Panc1 (cell line): ENCODE measurements around the gene TANGO2. TPM values are rescaled to one million over a fixed set of nuclear protein-coding genes. Genes with fewer than 3 reads are reported as not detected.

Source experiments
- ATAC-seq: fragments of 200-7000 bp; cut with Tn5 transposase; 2 replicates; pipeline ENCODE4 v1.9.1; 2020; ENCODE audit warnings: mild to moderate bottlenecking, moderate library complexity
- BruUV-seq: library from RNA; stranded (reverse); fragments of 400-500 nt; replicated peaks from 2 replicates; lab custom pipeline; 2021; lab: Mats Ljungman, UMichigan
- CTCF ChIA-PET: fragments of 300-600 bp; sonication (Branson Sonifier 250); formaldehyde crosslinking; loops from one replicate; lab custom pipeline; 2022; ENCODE audit warnings: antibody characterized with exemption; lab: Charles Lee
- POLR2A ChIA-PET: fragments of 300-600 bp; sonication (Branson Sonifier 250); formaldehyde crosslinking; loops from one replicate; lab custom pipeline; 2022; ENCODE audit warnings: antibody characterized with exemption; lab: Charles Lee
- DNase-seq: peaks from one replicate; pipeline ENCODE4 v3.0.0-alpha.2; 2010; ENCODE audit warnings: low read depth, low spot score
- H3K27ac ChIP-seq: 2 replicates; pipeline ENCODE4 v1.5.1; 2011; ENCODE audit warnings: mild to moderate bottlenecking, low read length, inconsistent platforms
- H3K27me3 ChIP-seq: fragments of 200-500 bp; sonication (Bioruptor generic); 2 replicates; pipeline ENCODE4 v1.6.0; 2014; ENCODE audit warnings: low read length, inconsistent platforms; ENCODE audit not compliant: control insufficient read depth, insufficient read depth
- H3K36me3 ChIP-seq: fragments of 200-500 bp; sonication (Bioruptor generic); 2 replicates; pipeline ENCODE4 v1.5.1; 2014; ENCODE audit warnings: inconsistent platforms, mild to moderate bottlenecking, low read length, moderate library complexity; ENCODE audit not compliant: control insufficient read depth, insufficient read depth
- H3K4me1 ChIP-seq: 2 replicates; pipeline ENCODE4 v1.5.1; 2011; ENCODE audit warnings: inconsistent platforms, mild to moderate bottlenecking, low read length, moderate library complexity; ENCODE audit not compliant: control insufficient read depth, insufficient read depth
- H3K4me3 ChIP-seq, 2 experiments: 2 replicates each; pipeline ENCODE4 v1.5.1; 2011 to 2012; ENCODE audit warnings: low read depth in 2 of 2, low read length in 2 of 2, mild to moderate bottlenecking in 2 of 2, inconsistent platforms in 1 of 2, moderate library complexity in 1 of 2
- H3K9me3 ChIP-seq: fragments of 200-500 bp; sonication (Bioruptor generic); 2 replicates; pipeline ENCODE4 v1.5.1; 2014; ENCODE audit warnings: low read depth, mild to moderate bottlenecking, inconsistent platforms, low read length, moderate library complexity; ENCODE audit not compliant: control insufficient read depth, insufficient read depth
- POLR2AphosphoS5 ChIP-seq: IDR thresholded peaks from 2 replicates; pipeline ENCODE4 v1.6.1; 2012; ENCODE audit warnings: mild to moderate bottlenecking, low read depth, low read length, moderate library complexity
- SIN3A ChIP-seq: IDR thresholded peaks from 2 replicates; pipeline ENCODE4 v1.6.1; 2012; ENCODE audit warnings: low read depth, mild to moderate bottlenecking, low read length, moderate library complexity, borderline replicate concordance; ENCODE audit not compliant: insufficient read depth
- TCF7L2 ChIP-seq: IDR thresholded peaks from 2 replicates; pipeline ENCODE4 v1.6.1; 2011; ENCODE audit warnings: mild to moderate bottlenecking, low read depth, low read length, inconsistent platforms
- in situ Hi-C: cut with HindIII; loops from 2 replicates; pipeline ENCODE4 v1.10.0; 2016; ENCODE audit warnings: low sequenced_read_pairs, low pct_unique_long_range_greater_than_20kb
- intact Hi-C: fragments of 100-400 bp; cut with micrococcal nuclease; formaldehyde crosslinking; loops from one replicate; pipeline ENCODE4 v1.10.0; 2022; ENCODE audit not compliant: unreplicated experiment
- total RNA-seq: library from RNA; stranded (reverse); gene quantifications from one replicate; pipeline ENCODE4 v1.2.1, GENCODE V29; 2021; ENCODE audit not compliant: unreplicated experiment
- TF ChIP-seq, protein P1 (sequence below): fragments of 450-650 bp; IDR thresholded peaks from 2 replicates; pipeline ENCODE4 v1.5.1; 2017; ENCODE audit warnings: mild to moderate bottlenecking
- TF ChIP-seq, protein P2 (sequence below), 2 experiments: IDR thresholded peaks; 2 replicates each; pipeline ENCODE4 v1.6.1; 2011 to 2012; ENCODE audit warnings: low read depth in 2 of 2, control low read depth in 1 of 2, low read length in 1 of 2, mild to moderate bottlenecking in 1 of 2, moderate library complexity in 1 of 2; ENCODE audit not compliant: insufficient read depth in 1 of 2

The TANGO2 gene
- total RNA-seq, 1 experiment from 2014 or later, result 32.2 TPM

DNA sequence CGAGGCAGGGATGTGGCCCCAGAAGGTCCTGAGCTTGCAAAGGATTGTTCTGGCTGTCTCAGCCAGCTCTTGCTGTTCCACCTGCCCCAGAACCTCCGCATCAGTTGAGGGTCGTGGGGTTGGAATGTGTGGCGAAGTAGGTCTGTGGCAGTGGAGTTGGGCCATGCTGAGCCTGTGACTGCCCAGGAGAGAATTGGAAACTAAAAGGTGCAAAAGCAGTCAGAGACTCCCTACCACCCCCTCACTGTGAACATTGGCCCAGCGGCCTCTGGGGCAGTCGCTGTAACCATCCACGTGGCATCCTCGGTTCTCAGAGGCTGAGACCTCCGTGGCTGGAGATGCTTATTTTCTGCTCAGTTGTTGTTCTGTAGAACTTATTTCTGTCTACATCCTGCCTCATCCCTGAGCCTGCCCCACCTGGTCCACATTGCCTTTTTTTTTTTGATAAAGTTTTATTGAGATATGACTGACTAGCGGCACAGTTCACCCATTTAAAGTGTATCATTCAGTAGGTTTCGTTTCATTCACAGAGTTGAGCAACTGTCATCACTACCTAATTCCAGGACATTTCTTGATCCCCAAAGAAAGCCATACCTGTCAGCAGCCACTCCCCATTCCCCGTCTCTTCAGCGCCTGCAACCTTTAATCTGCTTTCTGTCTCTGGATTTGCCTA, 36.8 kb downstream of the TANGO2 start:
- Histone ChIP-seq H3K9me3 (no peaks in the 10 kb centered on the region), H3K4me1 (no peaks in the 10 kb centered on the region), H3K27me3 (no peaks in the 10 kb centered on the region), H3K36me3 (no peaks in the 10 kb centered on the region), H3K4me3 (no peak overlapping the region), H3K27ac (no peak overlapping the region)
- TF ChIP-seq, protein P1, sequence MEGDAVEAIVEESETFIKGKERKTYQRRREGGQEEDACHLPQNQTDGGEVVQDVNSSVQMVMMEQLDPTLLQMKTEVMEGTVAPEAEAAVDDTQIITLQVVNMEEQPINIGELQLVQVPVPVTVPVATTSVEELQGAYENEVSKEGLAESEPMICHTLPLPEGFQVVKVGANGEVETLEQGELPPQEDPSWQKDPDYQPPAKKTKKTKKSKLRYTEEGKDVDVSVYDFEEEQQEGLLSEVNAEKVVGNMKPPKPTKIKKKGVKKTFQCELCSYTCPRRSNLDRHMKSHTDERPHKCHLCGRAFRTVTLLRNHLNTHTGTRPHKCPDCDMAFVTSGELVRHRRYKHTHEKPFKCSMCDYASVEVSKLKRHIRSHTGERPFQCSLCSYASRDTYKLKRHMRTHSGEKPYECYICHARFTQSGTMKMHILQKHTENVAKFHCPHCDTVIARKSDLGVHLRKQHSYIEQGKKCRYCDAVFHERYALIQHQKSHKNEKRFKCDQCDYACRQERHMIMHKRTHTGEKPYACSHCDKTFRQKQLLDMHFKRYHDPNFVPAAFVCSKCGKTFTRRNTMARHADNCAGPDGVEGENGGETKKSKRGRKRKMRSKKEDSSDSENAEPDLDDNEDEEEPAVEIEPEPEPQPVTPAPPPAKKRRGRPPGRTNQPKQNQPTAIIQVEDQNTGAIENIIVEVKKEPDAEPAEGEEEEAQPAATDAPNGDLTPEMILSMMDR, result no peak
- TF ChIP-seq, protein P2, sequence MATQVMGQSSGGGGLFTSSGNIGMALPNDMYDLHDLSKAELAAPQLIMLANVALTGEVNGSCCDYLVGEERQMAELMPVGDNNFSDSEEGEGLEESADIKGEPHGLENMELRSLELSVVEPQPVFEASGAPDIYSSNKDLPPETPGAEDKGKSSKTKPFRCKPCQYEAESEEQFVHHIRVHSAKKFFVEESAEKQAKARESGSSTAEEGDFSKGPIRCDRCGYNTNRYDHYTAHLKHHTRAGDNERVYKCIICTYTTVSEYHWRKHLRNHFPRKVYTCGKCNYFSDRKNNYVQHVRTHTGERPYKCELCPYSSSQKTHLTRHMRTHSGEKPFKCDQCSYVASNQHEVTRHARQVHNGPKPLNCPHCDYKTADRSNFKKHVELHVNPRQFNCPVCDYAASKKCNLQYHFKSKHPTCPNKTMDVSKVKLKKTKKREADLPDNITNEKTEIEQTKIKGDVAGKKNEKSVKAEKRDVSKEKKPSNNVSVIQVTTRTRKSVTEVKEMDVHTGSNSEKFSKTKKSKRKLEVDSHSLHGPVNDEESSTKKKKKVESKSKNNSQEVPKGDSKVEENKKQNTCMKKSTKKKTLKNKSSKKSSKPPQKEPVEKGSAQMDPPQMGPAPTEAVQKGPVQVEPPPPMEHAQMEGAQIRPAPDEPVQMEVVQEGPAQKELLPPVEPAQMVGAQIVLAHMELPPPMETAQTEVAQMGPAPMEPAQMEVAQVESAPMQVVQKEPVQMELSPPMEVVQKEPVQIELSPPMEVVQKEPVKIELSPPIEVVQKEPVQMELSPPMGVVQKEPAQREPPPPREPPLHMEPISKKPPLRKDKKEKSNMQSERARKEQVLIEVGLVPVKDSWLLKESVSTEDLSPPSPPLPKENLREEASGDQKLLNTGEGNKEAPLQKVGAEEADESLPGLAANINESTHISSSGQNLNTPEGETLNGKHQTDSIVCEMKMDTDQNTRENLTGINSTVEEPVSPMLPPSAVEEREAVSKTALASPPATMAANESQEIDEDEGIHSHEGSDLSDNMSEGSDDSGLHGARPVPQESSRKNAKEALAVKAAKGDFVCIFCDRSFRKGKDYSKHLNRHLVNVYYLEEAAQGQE (IDR thresholded peaks at IDR 0.05; ENCODE audit: insufficient read depth in 1 of 2, low read depth in 2 of 2, low read length in 1 of 2), result no peak
- TF ChIP-seq POLR2AphosphoS5 (no peak), SIN3A (no peak), TCF7L2 (no peak)
- DNase-seq (no peak), ATAC-seq (no peak)
- ChIA-PET CTCF (no interaction called here), POLR2A (no interaction called here)
- no TSS peak for BruUV-seq
- in situ Hi-C loops, result no loop called here
- intact Hi-C loops, result no loop called here

DNA sequence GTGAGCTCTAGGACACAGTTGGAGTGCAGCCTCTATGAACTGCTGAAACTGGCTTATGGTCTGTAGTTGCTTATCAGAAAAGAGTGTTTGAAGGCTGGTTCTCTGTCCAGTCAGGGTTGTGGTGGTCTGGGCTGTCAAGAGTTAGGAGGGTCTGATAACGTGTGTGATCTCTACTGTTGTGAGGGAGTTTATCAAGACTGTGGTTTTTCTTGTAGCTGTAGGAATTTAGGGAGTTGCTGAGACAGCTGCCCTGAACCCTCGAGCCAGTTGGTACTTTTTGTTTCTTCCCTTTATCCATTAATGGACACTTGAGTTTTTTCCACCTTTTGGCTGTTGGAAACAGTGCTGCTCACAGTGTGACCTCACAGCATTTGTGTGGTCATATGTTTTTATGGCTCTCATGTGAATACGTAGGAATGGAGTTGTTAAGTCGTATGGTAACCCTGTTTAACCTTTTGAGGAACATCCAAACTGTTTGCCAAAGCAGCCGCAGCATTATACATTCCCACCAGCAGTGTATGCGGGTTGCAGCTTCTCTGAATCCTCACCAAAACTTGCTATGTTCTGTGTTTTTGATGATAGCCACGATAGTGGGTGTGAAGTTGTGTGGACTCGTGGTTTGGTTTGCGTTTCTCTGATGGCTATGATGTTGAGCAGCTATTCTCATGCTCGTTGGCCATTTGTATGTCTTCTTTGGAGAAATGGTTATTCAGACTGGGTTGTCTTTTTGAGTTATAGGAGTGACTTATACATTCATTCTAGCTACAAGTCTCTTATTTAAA, 38.3 kb downstream of the TANGO2 start:
- intact Hi-C loops, result no loop called here
- ChIA-PET CTCF (no interaction called here), POLR2A (no interaction called here)
- BruUV-seq, result TSS peak; percentile 58
- no peaks in the 10 kb centered on the region for H3K27me3 ChIP-seq
- no peak for ATAC-seq
- no peak for DNase-seq
- no peak overlapping the region for H3K27ac ChIP-seq
- no peaks in the 10 kb centered on the region for H3K36me3 ChIP-seq
- in situ Hi-C loops, result no loop called here
- H3K4me1 ChIP-seq, result no peaks in the 10 kb centered on the region
- no peak overlapping the region for H3K4me3 ChIP-seq
- H3K9me3 ChIP-seq, result no peaks in the 10 kb centered on the region
- TF ChIP-seq SIN3A, result no peak
- TF ChIP-seq TCF7L2, result no peak
- TF ChIP-seq, protein P2 (IDR thresholded peaks at IDR 0.05; ENCODE audit: insufficient read depth in 1 of 2, low read depth in 2 of 2, low read length in 1 of 2), result no peak
- no peak for TF ChIP-seq POLR2AphosphoS5
- TF ChIP-seq, protein P1, result no peak
